Thymus (tissue), 2 donors: ENCODE measurements around the gene CAMK2N1. TPM values are rescaled to one million over a fixed set of nuclear protein-coding genes. Genes with fewer than 3 reads are reported as not detected.

Source experiments
- polyA plus RNA-seq: library from polyadenylated mRNA; stranded (reverse); fragments of 200-250 nt; gene quantifications from one replicate; pipeline ENCODE4 v1.2.3, GENCODE V29; 2013
- total RNA-seq: library from RNA; stranded (reverse); fragments of 120-200 nt; gene quantifications from one replicate; pipeline ENCODE4 v1.2.4, GENCODE V29; 2013
- donor health status: healthy.

CAMK2N1 gene
- total and polyA plus RNA-seq, 2 donors = 0.42 to 11.1 TPM

Other genes starting within 250 kb of the CAMK2N1 start
- 0.05 TPM for gene VWA5B1, start 195.3 kb downstream of the CAMK2N1 start, total RNA-seq
- 0.05 TPM for gene VWA5B1, start 195.3 kb downstream of the CAMK2N1 start, polyA plus RNA-seq
- 14.5 TPM for gene MUL1, start 21.9 kb upstream of the CAMK2N1 start, total RNA-seq
- 9.3 TPM for gene MUL1, start 21.9 kb upstream of the CAMK2N1 start, polyA plus RNA-seq
- gene FAM43B, start 66.4 kb upstream of the CAMK2N1 start, total RNA-seq = 0.09 TPM
- 0.32 TPM for gene FAM43B, start 66.4 kb upstream of the CAMK2N1 start, polyA plus RNA-seq
- gene CDA, start 102.9 kb upstream of the CAMK2N1 start, total RNA-seq = 0.33 TPM
- gene CDA, start 102.9 kb upstream of the CAMK2N1 start, polyA plus RNA-seq = 2.8 TPM
- gene PINK1, start 147.2 kb upstream of the CAMK2N1 start, total RNA-seq = 16.6 TPM
- gene PINK1, start 147.2 kb upstream of the CAMK2N1 start, polyA plus RNA-seq = 51.7 TPM
- 121 TPM for gene DDOST, start 175.2 kb upstream of the CAMK2N1 start, total RNA-seq
- 93.0 TPM for gene DDOST, start 175.2 kb upstream of the CAMK2N1 start, polyA plus RNA-seq
- 0.85 TPM for gene KIF17, start 231.8 kb upstream of the CAMK2N1 start, total RNA-seq
- gene KIF17, start 231.8 kb upstream of the CAMK2N1 start, polyA plus RNA-seq = 1.0 TPM
- 0.14 TPM for gene SH2D5, start 246.5 kb upstream of the CAMK2N1 start, total RNA-seq
- 1.4 TPM for gene SH2D5, start 246.5 kb upstream of the CAMK2N1 start, polyA plus RNA-seq